Fibroblast of peridontal ligament (primary cell): ENCODE data around the gene SOX9.

Source experiments
- DNase-seq: peaks from one replicate; pipeline ENCODE4 v3.0.0-alpha.2; 2010; ENCODE audit errors: extremely low read depth

SOX9 gene

DNA sequence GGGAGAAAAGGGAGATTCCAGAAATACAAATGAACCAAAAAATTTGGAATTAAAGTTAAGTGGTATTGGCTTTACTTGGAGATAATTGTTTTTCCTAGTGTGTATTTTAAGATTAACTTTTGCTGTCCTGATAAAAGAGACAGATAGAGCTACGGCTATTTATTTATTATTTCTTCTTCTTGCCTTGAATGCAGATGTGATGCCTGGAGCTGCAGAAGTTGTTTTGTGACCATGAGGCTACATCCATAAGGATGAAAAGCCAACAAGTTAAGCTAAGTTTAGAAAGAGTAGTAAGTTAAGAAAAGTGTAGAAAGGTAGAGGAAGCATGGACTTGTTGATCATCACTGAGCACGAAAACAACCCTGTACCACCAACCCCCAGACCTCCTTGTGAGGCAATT, 41.7 kb downstream of the SOX9 start:
- no peak for DNase-seq

DNA sequence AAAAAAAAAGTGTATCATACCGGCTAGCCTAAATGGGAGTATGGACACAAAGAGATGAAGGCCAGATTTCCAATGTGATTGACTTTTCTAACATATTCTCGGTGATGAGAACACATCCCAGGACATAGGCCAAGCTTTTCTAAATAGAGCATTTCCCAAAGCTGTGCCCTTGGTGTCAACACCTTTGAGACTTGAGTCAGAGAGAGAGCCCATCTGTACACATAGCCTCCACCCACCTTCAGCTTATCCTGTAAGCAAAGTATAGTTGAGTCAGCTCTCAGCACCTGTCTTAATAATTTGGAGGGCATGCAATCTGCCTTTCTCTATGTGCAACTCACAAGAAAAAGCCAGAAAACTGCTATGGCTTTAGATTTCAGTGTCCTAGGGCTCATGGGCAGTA, 42.7 kb downstream of the SOX9 start:
- no peak for DNase-seq

DNA sequence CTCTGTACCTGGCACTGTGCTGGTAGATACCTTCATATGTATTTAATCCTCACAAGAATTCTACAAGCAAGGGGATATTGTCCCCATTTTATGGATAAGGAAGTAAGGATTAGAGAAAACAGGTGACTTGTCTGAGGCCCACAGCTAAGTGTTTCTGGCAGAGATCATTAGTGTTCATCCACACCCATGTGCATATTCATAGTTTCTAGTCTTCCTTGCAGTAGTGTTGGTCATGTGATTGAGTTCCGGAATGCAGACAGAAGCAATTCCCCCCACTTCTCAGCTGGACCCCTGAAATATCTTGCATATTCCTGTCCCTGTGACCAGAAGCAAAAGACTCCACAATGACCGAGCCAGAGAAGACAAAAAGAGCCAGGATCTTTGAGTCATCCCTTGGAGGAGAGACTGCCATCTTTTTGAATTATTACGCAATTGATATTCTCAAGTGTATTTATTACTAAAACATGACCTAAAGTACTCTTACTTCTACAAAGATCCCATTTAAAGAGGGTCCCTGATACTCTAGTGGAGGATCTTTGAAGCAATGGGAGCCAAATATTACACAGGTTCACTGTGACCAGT, 43.4 kb downstream of the SOX9 start:
- peak; percentile 19 for DNase-seq

DNA sequence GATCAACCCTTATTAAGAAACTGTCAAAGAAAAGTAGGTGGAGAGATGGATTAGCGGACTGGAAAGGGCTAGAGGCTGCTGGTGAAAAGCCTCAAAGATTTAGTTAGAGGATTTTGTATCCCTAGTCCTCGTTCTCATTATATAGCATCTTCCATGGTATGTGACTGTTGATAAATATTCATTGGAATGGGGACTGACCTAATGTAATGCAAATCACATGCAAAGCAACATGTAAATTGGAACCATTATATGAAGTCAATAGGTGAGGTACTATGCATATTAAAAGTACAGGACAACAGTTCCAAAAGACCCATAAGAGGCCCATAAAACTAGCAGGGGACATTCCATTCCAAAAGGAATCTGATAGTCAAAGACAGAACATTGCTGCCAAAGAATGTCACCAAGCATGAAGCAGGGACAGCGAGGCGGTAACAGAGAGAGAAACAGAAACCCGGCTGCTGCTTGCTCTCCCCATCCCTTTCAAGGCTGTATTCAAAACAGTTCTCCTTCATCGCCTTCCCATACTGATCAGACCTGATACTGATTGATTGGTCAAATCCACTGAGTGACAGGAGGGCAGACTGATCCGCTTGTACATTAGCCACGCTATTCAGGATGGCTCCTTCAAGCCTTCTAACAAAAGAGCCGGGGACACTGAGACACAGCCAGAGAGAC, 44.5 kb downstream of the SOX9 start:
- no peak for DNase-seq

DNA sequence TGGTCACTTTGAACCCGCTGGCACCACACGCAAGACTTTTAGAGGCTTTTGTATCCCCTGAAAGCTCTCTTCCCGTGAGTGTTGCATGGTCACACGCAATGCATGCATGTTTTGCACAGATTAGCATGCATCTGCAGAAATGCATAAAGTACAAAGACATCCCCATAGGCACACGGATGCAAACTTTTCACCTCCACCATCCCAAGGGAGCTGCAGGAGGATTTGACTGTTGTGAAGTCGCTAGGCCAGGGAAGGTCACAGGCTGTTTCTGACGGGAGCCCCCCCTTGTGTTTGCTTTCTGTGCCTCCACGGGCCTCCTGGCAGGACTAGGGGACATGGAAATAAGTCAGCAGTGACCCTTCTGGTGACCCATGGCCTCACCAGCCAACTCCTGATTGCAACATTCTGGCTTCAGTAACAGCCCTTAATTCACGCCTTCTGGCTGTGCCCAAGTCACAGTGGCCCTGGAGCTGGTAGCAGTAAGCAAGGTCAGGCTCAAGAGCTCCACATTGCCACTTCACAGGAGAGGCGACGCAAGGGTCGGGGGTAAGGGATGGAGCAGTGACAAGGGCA, 45.1 kb downstream of the SOX9 start:
- DNase-seq, result no peak

DNA sequence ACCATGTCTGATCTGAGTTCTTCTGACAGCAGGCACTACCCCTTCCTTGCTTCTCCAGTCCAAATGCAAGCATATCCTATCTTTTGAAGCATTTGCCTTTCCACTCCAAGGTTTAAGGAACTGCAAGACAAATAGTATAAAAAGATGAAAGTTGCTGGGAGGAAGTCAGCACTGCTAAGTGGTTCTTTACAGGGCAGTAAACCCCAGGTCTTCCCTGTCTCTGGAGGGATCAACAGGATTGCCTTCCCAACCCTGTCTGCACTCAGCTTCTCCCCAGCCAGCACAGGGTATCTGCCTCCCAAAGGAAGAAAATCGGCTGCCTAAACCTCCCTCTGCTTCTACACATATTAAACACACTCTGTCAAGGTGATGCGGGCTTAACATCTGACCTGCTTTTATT, 46.8 kb downstream of the SOX9 start:
- DNase-seq, result no peak

DNA sequence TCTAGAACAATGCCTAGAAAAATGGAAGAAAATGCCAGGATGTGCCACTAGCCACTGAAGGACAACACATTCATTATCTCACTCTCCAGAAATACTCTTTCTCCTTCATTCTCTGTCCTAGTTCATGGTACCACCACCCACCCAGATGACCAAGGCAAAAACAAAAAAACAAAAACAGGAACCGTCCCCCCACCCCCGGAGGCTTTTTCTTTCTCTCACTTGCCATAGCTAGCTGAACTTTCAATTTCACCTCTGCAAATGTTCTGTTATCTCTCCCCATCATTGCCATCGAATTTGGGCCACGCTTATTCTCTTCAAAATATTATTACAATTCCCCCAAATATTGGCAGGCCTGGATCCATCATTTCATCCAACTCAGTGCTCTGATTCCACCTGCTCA, 49.0 kb downstream of the SOX9 start:
- DNase-seq, result no peak

DNA sequence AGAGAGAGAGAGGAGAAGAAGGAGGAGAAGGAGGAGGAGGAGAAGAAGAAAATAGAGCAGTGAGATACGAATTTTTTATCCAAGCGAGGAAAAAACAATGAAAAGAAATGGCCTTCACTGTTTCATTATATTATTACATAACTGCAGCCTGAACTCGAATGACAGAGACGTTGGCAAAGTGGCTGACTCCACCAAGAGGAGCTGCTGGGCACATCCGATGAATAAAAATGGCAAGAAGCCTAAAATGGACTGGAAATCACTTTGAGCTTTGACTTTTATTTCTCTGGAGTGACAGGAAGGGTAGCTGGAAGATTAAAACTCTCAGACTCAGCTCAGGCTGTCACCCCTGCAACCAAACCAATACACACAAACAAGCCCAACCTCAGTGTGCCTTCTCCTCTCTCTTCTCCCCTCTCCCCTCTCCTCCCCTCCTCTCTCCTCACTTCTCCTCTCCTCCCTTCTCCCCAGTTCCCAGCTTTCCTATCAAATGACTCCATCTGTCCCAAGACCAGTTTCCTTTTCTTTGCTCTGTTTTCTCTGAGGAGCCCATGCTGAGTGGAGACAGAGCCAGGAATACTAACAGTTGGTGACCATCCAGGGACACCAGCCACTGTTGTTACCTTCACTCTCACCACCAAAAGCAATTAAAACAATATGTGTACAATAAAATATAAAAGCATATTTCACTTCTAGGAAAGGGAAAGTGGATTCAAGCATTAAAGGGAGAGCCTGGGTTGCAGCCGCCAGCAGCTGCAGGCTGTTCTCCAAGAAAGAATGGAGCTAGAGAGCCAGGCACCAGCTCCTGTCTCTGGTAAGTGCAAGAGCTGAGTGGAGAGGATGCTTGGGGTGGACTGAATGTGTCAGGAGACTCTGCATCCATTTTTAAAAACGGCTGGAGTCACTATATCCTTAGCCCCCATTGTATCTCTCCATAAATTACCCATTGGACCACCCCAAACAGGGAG, 51.2 kb downstream of the SOX9 start:
- DNase-seq, result no peak

DNA sequence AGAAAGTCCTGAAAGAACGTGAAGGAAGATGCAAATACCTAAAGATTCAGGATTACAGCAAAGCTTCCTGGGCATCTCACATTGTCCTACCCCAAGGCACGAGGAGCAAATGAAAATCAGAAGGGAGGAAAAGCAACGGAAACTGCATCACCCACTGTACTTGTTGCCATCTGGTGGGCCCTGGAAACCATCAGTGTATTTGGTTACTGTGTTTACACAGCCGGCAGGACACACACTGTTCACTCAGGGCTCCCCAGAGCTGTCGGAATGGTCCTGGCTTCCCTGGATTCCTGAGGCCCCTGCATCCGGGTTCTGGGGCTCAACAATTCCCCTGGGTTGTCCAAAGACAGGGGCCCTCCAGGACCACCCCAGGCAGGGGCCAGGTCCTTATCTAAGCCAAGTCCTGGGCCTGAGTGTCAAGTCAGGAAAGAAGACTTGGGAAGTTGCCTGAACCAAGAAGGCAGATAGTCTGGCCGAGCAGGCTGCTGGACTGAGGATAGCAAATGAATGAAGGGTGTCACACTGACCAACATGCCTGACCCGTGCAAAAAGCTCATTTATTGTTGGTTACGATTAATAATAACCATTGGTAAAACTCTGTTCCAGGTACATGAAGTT, 52.8 kb downstream of the SOX9 start:
- no peak for DNase-seq

DNA sequence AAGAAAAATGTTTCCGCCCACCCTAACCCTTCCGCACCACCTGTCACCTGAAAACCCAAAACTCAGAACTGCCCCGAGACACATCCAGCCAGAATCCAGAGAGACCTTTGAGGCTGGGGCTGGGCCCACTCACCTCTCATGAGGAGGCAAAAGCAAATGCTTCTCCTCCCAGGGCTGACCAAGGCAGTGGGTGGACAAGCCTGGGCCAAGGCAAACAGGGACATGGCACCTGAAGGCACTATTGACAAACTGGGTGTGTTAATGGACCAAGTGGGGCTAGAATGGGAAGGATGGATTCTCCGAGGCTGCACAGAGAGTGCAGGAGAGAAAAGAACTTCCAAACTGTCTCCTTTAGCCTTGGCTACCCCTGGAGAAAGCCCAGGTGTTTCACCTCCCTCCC, 54.4 kb downstream of the SOX9 start:
- DNase-seq, result no peak
